SK-N-SH (cell line): Measurements from ENCODE around the gene ADAM21. TPM values are rescaled to one million over a fixed set of nuclear protein-coding genes. Genes with fewer than 3 reads are reported as not detected.

Source experiments
- polyA plus RNA-seq, 3 experiments: library from polyadenylated mRNA; depleted of rRNA; stranded (reverse); fragments of >200 nt; gene quantifications; 2 replicates each; pipeline ENCODE4 v1.2.3, GENCODE V29; 2012
- small RNA-seq, 7 experiments: library from RNA; depleted of rRNA; stranded (forward); fragments of <200 nt; gene quantifications; one replicate each; pipeline ENCODE3, GENCODE V24; 2012

ADAM21 gene
- polyA plus RNA-seq, 1 of the 3 experiments (the other 2 are of a cell fraction), result 1.6 TPM

Small RNAs within 50 kb of the gene (small RNA-seq; reads per million reads assigned to genes)
- gene RNU6-659P, result 0 reads per million in 7 experiments

Other genes with a start within 250 kb of the ADAM21 start
- 24.4 and 27.7 TPM in 2 replicates for gene COX16, start 92.5 kb upstream of the ADAM21 start, polyA plus RNA-seq (2012; rRNA removed)
- gene SYNJ2BP, start 35.1 kb upstream of the ADAM21 start, polyA plus RNA-seq (2012; rRNA removed), result 12.4 and 20.5 TPM in 2 replicates
- gene ADAM20, start 82.8 kb downstream of the ADAM21 start, polyA plus RNA-seq (2012; rRNA removed), result 0.05 and 0.15 TPM in 2 replicates
- 24.2 and 31.1 TPM in 2 replicates for gene MED6, start 148.5 kb downstream of the ADAM21 start, polyA plus RNA-seq (2012; rRNA removed)
- gene TTC9, start 189.7 kb downstream of the ADAM21 start, polyA plus RNA-seq (2012; rRNA removed), result 0.29 and 0.33 TPM in 2 replicates